Stimulated activated CD8-positive, alpha-beta memory T cell treated with anti-CD3 and anti-CD28 coated beads, Interleukin-12 subunit alpha, Interleukin-12 subunit beta, amount 100 ng/mL, for 1 hour (primary cell): Measurements from ENCODE around the gene BRIP1.

ENCODE experiments used
- DNase-seq: peaks from one replicate; pipeline ENCODE4 v3.0.0-alpha.2; 2020; ENCODE audit warnings: low read depth

BRIP1 gene

DNA sequence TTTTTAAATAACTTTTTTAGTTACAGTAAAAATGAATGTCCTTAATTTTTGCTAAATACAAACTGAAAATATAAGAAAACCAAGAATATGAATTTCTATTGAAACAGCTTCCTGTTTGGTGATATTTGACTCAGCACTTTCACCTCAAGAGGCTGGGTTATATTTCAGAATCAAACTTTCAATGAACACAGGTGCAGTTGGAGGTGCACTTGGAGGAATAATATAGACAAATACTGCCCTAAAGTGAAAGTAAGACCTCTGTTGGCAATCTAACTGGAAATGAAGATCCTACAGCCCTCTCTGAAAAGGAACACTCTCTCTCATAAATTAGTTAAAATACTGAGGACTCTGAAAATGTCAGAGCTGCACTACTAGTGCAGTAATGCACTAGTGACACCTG, 106.2 kb downstream of the BRIP1 start:
- DNase-seq, result no peak

DNA sequence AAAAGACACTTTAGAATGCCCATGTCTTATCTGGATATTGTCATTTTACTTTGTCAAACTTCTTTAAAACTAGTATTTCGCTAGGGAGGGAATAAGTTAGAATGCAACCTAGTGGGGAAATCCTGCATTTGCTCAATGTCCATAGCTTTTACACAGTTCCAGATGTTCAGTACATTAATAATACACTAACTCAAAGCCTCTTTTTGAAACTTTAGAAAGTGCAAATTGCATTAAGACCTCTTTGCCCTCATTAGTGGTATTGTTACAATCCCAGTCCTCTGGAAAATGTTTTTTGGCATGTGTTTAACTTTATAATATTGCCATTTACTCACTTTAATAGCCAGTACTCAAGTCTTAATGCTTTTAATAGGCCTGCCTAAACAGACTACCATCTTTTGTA, 106.8 kb downstream of the BRIP1 start:
- DNase-seq, result no peak

DNA sequence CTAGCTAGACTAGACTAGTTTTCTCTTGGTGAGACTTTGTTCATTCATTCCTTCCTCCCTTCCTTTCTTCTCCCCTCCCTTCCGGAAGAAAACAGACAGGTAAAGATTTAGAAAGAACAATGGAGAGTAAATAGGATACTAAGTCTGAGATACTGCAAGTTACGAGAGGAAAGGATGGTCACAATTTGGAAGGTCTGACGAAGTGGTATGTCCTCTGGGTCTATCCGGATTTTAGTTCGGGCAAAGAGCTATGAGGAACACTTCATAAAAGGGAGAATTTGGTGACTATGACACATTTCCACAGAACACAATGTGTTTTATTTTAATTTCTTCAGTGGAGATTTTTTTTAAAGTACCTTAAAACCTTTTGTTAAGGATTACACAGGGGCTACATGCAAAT, 107.7 kb downstream of the BRIP1 start:
- no peak for DNase-seq

DNA sequence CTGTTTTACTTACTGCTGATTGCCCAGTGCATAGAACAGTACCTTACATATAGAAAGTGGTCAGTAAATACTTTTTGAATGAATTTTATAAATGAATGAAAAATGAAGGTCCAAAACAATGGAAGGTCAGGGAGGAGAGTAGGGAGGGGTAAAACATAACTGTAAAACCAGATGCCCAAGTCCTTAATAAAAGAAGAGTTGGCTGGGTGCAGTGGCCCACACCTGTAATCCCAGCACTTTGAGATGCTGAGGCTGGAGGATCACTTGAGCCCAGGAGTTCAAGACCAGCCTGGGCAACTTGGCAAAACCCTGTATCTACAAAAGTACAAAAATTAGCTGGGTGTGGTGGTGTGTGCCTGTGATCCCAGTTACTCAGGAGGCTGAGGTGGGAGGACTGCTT, 108.2 kb downstream of the BRIP1 start:
- no peak for DNase-seq

DNA sequence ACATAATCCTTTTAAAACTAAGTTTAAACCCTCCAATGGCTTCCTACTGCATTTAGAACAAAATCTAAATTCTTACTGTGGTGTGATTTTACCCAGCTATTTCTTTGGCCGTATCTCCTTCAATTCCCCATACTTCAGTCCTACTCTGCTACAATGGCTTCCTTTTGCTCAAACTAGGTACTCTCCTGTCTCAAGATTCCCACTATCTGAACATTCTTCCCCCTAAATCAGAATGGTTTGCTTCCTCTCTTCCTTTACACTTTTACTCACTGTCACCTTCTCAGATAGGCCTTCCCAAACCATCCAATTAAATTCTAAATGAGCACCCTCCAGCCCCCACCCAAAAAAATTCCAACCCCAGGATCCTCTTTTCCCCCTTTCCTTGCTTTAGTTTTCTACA, 109.2 kb downstream of the BRIP1 start:
- DNase-seq, result no peak

DNA sequence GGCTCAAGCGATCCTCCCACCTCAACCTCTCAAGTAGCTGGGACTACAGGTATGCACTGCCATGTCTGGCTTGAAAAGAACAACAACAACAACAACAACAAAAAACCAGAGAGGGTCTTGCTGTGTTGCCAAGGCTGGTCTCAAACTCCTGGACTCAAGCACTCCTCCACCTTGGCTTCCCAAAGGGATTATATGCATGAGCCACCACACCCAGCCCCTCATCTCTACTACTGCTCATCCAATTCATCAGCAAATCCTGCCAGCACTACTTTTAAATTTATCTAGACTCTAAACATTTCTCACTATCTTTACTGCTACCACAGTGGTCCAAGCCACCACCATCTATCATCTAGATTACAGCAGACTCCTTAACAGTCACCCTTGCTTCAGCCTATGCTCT, 109.6 kb downstream of the BRIP1 start:
- no peak for DNase-seq

DNA sequence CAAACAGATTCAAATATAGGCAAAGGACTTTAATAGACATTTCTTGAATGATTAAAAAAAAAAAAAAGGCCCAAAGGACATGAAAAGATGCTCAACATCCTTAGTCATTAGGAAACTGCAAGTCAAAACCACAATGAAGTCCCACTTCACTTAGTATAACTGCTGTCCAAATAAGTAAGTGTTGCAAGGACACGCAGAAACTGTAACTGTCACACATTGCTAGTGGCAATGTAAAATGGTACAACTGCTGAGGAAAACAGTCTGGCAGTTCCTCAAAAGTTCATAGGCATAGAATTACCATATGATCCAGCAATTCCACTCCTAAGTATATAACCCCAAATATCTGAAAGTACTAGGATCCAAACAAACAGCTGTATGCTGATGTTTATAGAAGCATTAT, 112.7 kb downstream of the BRIP1 start:
- no peak for DNase-seq

DNA sequence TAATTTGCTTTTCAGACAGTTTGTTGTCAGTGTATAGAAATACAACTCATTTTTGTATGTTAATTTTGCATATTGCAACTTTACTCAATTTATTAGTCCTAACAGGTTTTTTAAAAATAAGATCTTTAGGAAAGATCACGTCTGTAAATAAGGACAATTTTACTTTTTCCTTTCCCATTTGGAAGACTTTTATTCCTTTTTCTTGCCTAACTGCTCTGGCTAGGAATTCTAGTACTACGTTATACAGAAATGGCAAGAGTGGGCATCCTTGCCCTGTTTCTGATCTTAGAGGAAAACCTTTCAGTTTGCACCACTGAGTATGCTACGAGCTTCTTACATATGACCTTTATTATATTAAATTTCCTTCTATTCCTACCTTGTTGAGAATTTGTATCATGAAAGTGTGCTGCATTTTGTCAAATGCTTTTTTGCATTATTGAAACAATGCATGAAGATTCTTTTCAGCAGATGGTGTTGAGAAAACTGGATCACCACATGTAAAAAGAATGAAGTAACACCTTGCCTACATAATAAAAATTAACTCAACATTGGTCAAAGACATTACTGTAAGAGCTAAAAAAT, 113.4 kb downstream of the BRIP1 start:
- DNase-seq, result no peak

DNA sequence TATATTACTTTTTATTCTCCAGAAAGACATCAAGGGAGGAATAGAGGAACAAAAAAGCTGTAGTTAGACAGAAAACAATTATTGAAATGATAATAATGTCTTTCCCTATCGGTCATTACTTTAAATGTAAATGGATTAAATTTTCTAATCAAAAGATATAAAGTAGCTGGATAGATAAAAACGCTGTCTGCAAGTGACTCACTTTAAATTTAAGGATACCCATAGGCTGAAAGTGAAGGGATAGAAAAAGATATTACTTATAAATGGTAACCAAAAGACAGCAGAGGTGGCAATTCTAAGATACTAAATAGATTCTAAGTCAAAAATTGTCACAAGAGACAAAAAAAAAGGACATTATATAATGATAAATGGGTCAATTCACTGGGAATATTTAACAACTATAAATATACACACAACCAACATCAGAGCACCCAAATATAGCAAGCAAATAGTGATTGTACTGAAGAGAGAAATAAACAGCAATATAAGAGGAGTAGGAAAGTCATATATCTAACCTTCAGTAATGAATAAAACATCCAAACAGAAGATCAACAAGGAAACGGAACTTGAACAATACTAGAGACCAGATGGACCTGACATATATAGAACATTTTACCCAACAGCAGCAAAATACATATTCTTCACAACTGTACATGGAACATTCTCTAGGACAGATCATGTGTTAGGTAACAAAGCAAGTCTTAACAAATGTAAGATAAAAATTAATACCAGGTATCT, 116.9 kb downstream of the BRIP1 start:
- DNase-seq, result no peak

DNA sequence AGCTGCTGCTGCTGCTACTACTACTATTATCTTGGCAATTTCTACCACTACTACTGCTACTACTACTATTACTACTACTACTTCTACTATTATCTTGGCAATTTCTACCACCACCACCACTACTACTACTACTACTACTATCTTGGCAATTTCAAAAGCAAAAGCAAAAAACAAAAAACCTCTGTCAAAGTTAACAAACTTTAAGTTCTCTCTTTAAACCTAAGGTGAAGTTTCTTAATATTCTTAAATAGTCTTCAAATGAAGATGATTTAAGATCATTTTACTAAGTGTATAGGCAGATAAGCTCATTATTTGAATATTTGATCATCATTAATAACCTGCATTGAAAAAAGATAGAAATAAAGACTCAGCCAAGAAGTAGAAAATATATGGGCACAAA, 118.5 kb downstream of the BRIP1 start:
- no peak for DNase-seq

DNA sequence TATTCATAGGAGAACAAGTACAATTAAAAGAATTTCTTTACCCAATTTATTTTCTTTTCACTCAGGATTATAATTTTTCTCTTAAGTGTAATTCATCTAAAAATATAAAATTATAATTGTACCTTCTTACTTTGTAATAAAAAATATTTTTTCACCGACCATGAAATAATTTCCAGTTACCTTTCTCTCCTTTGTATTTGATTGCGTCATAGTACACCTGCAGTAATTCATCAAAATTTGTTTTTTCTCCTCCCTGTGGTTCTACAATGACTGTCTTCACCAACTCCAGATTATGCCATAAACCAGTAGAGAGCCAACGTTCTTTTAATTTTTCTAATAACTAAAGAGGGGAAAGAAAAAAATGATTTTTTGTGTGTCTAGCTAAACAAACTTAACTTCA, 119.1 kb downstream of the BRIP1 start:
- no peak for DNase-seq

DNA sequence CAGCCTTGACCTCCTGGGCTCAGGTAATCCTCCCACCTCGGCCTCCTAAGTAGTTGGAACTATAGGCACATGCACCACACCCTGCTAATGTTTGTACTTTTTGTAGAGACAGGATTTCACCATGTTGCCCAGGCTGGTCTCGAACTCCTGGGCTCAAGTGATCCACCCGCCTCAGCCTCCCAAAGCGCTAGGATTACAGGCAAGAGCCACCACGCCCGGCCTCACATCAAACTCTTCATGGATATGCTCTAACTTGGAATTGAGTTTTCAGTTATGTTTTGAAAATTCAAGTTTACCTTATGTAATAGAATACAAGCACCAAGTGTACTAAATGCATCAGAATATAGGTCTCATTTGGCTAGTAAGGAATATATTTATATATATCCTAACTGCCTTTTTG, 119.6 kb downstream of the BRIP1 start:
- DNase-seq, result no peak

DNA sequence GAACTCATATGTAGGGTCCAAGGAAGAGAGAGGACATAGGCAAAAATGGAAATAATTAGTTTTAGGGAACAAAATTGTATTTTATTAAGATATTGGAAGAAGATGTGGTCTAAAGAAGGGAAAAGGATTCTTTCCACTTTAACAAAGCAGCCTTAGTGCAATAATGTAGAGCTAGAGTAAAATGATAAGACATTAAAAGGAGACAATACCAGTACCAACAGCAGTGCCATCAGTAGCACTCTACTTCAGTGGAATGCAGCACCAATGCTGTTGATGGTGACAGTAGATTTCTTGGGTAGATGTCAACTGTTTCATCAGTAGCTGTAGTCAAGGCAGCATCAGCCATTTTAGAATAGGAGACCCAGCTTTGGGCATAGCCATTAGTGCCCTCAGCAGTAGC, 124.3 kb downstream of the BRIP1 start:
- no peak for DNase-seq

DNA sequence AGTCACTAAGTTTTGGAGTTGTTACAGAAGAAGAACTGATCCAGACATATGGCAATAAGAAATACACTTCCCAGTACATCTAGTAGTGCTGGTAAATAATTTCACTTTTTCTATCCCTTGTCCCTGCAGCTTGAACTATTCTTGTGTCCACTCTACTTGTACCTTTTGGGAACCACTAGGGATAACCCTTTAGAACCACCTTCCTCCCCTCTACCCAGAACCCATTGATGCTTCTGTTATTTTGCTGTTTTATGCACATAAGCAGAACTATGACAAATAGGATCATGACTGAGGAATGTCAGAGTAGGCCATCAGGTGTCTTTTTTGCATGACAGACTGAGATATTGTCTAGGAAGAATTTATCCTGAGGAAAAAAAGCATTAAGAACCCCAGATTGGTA, 125.1 kb downstream of the BRIP1 start:
- no peak for DNase-seq

DNA sequence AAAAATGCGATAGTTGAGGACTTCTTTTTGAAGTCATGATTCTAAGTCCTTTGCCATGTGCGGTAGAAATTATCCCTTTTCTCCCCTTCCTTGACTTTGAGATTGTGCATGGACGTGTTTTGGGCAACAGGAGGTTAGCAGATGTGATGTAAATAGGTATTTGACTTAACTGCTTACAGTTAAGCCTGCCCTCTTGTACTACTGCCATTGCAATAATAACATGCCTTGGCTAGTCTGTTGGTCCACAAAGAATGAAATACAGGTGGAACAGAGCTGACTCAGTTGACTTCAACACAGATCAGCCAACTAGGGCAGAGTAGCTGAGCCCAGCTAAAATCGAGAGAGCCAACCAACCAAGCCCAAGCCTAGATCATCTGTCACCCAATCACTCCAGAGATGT, 125.5 kb downstream of the BRIP1 start:
- no peak for DNase-seq

DNA sequence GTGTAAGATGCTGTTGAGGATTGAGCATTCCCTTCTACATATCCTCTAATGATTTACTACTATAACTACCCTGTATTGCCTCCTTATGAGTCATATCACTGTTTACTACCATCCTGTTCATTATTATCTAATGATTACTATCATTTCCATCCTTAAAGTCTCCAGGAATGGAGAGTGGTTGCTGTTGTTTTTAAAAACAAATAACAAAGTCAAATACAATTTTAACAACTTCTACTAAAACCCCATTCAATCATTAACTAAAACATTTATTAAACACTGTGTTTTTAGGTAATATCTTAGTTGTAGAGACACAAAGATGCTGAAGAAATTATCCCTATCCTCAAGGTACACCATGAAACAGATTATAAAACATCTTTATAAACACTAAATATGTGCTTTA, 126.9 kb downstream of the BRIP1 start:
- no peak for DNase-seq

DNA sequence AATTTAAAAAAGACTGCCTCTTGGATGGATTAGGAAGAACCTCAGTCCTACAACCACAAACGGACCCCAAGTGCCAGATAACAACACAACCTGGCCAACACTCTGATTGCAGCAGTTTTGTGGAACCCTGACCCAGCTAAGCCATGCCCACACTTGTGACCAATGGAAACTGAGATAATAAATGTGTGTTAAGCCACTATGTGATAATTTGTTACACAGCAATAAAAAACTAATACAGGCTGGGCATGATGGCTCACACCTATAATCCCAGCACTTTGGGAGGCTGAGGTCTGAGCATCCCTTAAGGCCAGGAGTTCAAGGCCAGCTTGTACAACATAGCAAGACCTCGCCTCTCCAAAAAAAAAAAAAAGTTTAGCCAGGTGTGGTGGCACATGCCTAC, 127.5 kb downstream of the BRIP1 start:
- DNase-seq, result no peak

DNA sequence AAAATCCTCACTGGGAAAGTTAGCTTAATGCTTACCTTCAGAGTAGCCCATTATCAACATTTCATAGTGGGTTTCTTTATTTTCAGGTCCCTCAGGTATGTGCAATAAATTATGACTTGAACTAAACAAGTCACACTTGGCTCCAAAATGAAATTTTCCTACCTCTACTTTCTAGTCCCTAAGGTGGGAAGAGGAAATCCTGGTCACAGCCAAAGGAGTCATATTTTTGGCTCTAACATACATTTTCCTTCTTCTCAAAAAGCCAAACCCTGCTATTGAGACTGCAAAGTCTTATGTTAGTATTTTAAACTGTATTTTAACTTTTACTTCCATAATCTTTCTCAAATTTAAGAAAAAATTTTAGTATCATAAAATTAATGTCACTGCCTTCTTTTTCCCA, 128.9 kb downstream of the BRIP1 start:
- no peak for DNase-seq

DNA sequence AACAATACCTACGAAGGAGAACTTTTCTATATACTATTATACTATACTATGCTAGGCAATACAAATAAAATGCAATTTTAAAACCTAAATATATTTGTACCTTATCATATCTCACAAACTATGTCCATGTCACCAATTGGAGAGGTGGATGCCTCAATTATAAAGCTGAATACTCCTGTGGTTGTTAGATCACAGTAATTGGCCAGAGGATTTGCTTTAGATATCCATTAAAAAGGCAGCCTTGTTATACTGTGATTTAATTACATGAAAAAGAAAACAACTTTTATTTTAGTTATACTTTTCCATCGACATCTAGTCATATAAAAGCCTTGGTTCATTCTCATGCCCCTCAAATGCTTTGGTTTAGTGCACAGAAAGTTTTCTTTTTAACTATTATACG, 129.3 kb downstream of the BRIP1 start:
- no peak for DNase-seq

DNA sequence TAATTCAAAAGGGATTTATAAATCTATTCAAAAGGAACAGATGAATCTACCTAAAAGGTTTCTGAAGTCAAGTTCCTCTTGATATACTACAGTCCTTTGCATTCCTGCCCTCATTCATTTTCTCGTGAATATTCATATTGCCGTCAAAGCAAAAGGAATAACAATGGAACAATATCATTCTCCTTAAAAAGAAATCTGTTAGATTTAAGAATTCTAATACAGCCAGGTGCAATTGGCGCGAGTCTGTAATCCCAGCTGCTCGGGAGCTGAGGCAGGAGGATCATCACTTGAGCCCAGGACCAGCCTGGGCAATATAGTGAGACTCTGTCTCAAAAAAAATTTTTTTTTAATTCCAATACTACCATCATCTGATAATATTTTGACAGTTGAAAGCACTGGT, 130.3 kb downstream of the BRIP1 start:
- no peak for DNase-seq

DNA sequence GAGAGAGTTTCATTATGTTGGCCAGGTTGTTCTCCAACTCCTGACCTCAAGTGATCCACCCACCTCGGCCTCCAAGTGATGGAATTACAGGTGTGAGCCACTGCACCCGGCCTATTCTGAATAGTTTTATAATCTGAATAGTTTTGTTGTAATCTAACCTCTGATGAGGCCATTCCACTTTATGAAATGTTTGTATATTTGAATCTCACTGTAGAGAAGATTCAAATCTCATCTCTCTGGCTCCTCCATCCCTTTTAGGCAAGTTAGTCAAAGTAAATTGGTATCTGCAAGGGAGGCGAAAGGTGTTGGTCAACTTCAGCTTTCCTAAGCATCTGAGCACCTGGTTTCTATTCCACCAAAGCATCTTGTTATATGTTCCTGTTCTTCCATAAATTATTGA, 131.2 kb downstream of the BRIP1 start:
- DNase-seq, result no peak

DNA sequence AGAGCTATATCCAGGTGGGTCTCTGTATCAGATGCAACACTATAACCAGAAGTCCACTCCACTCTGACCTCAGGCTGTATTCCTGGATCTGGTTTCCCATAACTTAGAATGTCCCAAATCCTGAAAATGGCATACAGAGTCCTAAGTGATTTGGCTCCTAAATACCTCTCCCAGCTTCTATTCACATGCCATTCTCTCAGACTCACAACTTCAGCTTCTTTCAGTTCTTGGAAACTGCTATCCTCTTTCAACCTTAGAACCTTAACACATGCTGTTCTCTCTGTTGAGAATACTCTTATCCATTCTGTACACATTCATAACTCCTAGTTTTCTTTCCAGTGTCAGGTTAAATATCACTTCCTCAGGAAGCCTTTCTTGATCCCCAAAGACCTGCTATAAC, 132.0 kb downstream of the BRIP1 start:
- no peak for DNase-seq

DNA sequence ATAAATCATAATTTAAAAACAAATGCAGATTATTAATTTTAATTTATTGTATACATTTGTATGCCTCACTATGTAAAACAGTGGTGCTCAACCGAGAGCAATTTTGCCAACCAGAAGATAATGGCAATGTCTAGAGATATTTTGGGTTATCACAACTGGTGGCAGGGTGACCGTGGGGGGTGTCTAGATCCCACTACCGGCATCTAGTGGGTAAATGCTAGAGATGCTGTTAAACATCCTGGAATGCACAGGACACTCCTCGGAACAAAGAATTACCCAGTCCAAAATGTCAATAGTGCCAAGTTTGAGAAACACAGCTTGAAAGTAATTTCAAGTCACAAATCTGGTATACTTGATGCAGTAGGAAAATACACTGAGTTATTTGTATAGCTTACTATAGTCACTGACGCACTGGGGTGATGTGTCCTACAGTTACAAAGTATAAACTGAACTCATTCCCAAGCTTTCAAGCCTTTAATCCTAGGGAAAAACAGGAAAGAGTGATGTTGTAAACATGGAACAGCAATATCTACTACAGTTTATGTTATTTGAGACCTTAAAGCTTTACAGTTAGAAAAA, 133.5 kb downstream of the BRIP1 start:
- no peak for DNase-seq

DNA sequence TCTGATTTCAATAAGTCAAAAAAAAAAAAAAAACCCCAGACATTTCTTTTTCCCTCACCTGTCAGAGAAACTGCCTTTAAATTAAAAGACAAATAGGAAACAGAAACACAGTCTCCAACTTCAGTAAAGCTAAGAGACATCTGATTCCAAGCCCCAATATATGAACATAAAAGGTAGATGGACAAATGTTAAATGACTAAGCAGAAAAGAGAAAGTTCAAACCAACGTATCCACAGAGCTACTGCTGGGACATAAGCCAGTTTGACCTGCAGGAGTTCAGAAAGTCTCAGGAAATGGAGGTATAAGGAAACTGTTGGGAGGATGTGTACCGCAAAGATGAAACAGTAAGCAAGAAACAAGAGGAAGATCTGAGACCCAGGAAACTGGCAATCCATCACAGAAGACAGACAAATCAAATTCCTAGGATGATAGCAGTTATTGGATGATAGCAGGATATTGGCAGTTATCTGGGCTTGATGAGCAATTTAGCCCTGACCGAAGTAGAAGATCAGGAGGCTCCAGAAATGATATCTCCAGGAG, 135.0 kb downstream of the BRIP1 start:
- DNase-seq, result no peak
